GM12878 (cell line): ENCODE data around the gene TMEM41B. TPM values are rescaled to one million over a fixed set of nuclear protein-coding genes. Genes with fewer than 3 reads are reported as not detected.

Experiments used
- ATAC-seq: fragments of 200-7000 bp; cut with Tn5 transposase; 3 replicates; pipeline ENCODE4 v1.9.1; 2020; ENCODE audit warnings: mild to moderate bottlenecking, moderate library complexity
- BruUV-seq: library from RNA; stranded (reverse); fragments of 400-500 nt; replicated peaks from 2 replicates; lab custom pipeline; 2021; lab: Mats Ljungman, UMichigan
- CTCF ChIA-PET: fragments of 300-600 bp; sonication (Branson Sonifier 250); formaldehyde crosslinking; extraction: SDS; loops from one replicate; lab custom pipeline; 2021; ENCODE audit warnings: inconsistent platforms; lab: Yijun Ruan, JAX
- POLR2A ChIA-PET: fragments of 350-600 bp; formaldehyde crosslinking; extraction: SDS; loops from one replicate; lab custom pipeline; 2021; ENCODE audit warnings: inconsistent platforms; lab: Charles Lee
- RAD21 ChIA-PET: fragments of 300-600 bp; sonication (Branson Sonifier 250); formaldehyde crosslinking; loops from one replicate; lab custom pipeline; 2023; ENCODE audit warnings: antibody characterized with exemption; ENCODE audit not compliant: unreplicated experiment; lab: Charles Lee
- SMC1A ChIA-PET: fragments of 300-600 bp; sonication (Branson Sonifier 250); formaldehyde crosslinking; loops from one replicate; lab custom pipeline; 2023; ENCODE audit not compliant: unreplicated experiment, uncharacterized antibody; lab: Charles Lee
- DNase-seq: peaks from one replicate; pipeline ENCODE4 v3.0.0-alpha.2; 2011; ENCODE audit warnings: low read depth, low spot score
- FAIRE-seq: peaks from 3 replicates; lab custom pipeline; 2011; peaks lifted over from hg19 to GRCh38; lab: Jason Lieb, UNC
- H2AFZ ChIP-seq: 2 replicates; pipeline ENCODE4 v1.6.0; 2011; ENCODE audit warnings: low read depth, low read length, control low read depth; ENCODE audit not compliant: control insufficient read depth
- H3K27ac ChIP-seq: 2 replicates; pipeline ENCODE4 v1.5.1; 2011; ENCODE audit warnings: control low read depth; ENCODE audit not compliant: control insufficient read depth, insufficient read depth
- H3K27me3 ChIP-seq, 2 experiments: replicated peaks in 1 of 2; 2 replicates each; pipeline versions ENCODE4 v1.6.0 to v1.6.1; 2011; ENCODE audit warnings: low read length in 1 of 2; ENCODE audit not compliant: control insufficient read depth in 2 of 2, insufficient read depth in 2 of 2
- H3K36me3 ChIP-seq, 2 experiments: 2 replicates each; pipeline ENCODE4 v1.5.1; 2011; ENCODE audit warnings: low read length in 1 of 2; ENCODE audit not compliant: control insufficient read depth in 2 of 2, insufficient read depth in 2 of 2
- H3K4me1 ChIP-seq: 2 replicates; pipeline ENCODE4 v1.6.1; 2011; ENCODE audit warnings: mild to moderate bottlenecking, low read length, moderate library complexity, mixed read lengths; ENCODE audit not compliant: control insufficient read depth, insufficient read depth
- H3K4me2 ChIP-seq: 2 replicates; pipeline ENCODE4 v1.6.0; 2011; ENCODE audit warnings: control low read depth; ENCODE audit not compliant: control insufficient read depth, insufficient read depth
- H3K4me3 ChIP-seq: fragments of 200-600 bp; sonication (generic); 2 replicates; pipeline ENCODE4 v1.5.1; 2016
- H3K79me2 ChIP-seq: 2 replicates; pipeline ENCODE4 v1.6.0; 2011; ENCODE audit warnings: low read length; ENCODE audit not compliant: control insufficient read depth, insufficient read depth
- H3K9ac ChIP-seq: 2 replicates; pipeline ENCODE4 v1.8.0; 2011; ENCODE audit warnings: low read length, control low read depth, mixed read lengths; ENCODE audit not compliant: control insufficient read depth, insufficient read depth
- H3K9me3 ChIP-seq: replicated peaks from 3 replicates; pipeline ENCODE4 v1.5.1; 2011; ENCODE audit warnings: mild to moderate bottlenecking, low read length; ENCODE audit not compliant: control insufficient read depth, insufficient read depth
- H4K20me1 ChIP-seq: 2 replicates; pipeline ENCODE4 v1.6.0; 2011; ENCODE audit not compliant: control insufficient read depth, insufficient read depth
- BCLAF1 ChIP-seq: fragments of 450-650 bp; IDR thresholded peaks from 2 replicates; pipeline ENCODE4 v1.6.1; 2017; ENCODE audit warnings: antibody characterized with exemption, mild to moderate bottlenecking, moderate library complexity
- CBFB ChIP-seq: IDR thresholded peaks from 2 replicates; pipeline ENCODE4 v1.6.1; 2016; ENCODE audit warnings: antibody characterized with exemption, low read depth
- CTCF ChIP-seq, 3 experiments: IDR thresholded peaks in 2 of 3; conservative IDR thresholded peaks in 1 of 3; 2 replicates each; pipeline ENCODE4 v1.5.1; 2011; ENCODE audit warnings: low read depth in 3 of 3, low read length in 3 of 3, mild to moderate bottlenecking in 3 of 3, control low read depth in 2 of 3, moderate library complexity in 2 of 3, inconsistent platforms in 1 of 3, mixed read lengths in 1 of 3; ENCODE audit not compliant: control insufficient read depth in 2 of 3, insufficient read depth in 1 of 3; ENCODE audit errors: extremely low read depth in 1 of 3
- MEF2A ChIP-seq: IDR thresholded peaks from 2 replicates; pipeline ENCODE4 v1.6.1; 2011; ENCODE audit warnings: low read depth, mild to moderate bottlenecking, low read length, moderate library complexity; ENCODE audit not compliant: insufficient read depth
- PKNOX1 ChIP-seq: fragments of 450-650 bp; IDR thresholded peaks from 2 replicates; pipeline ENCODE4 v1.6.1; 2016; ENCODE audit warnings: mild to moderate bottlenecking
- SKIL ChIP-seq: fragments of 450-650 bp; IDR thresholded peaks from 2 replicates; pipeline ENCODE4 v1.6.1; 2017; ENCODE audit warnings: mild to moderate bottlenecking, low read depth, inconsistent platforms; ENCODE audit not compliant: poor library complexity, severe bottlenecking
- TCF12 ChIP-seq: IDR thresholded peaks from 2 replicates; pipeline ENCODE4 v1.6.1; 2011; ENCODE audit warnings: low read depth, mild to moderate bottlenecking, low read length
- WRNIP1 ChIP-seq: IDR thresholded peaks from 2 replicates; pipeline ENCODE4 v1.6.1; 2011; ENCODE audit warnings: low read depth, low read length, improper control_type of control experiment, borderline replicate concordance
- WGBS: methylation state at CpG from one replicate; pipeline ENCODE4 v1.1.6; 2016; ENCODE audit warnings: low lambda C conversion rate; ENCODE audit not compliant: insufficient replicate concordance, insufficient coverage; ENCODE audit errors: missing lambda C conversion rate; 5-methylcytosine and 5-hydroxymethylcytosine counted together
- in situ Hi-C: fragments of 300-500 bp; cut with MboI; formaldehyde crosslinking; loops from 9 replicates; pipeline ENCODE4 v1.14.3; 2018; ENCODE audit warnings: mixed read lengths
- intact Hi-C: fragments of 100-400 bp; cut with micrococcal nuclease; formaldehyde crosslinking; loops from one replicate; pipeline ENCODE4 v1.14.2; 2022; ENCODE audit not compliant: unreplicated experiment
- polyA plus RNA-seq, 11 experiments: library from polyadenylated mRNA; depleted of rRNA in 4 of 11; unstranded in 6 of 11; stranded (reverse) in 5 of 11; fragments of >200 nt; fragmentation: Nextera tagmentation in 4 of 11; fragmentation: Illumina TruSeq in 1 of 11; extraction: Ambion mirVana in 4 of 11; extraction: Trizol in 1 of 11; gene quantifications; 1 replicate in 1 of 11; 2 replicates in 10 of 11; pipeline versions ENCODE4 v1.2.1 to v1.2.3, GENCODE V29; 2011 to 2016; ENCODE audit warnings: inconsistent platforms in 2 of 11, missing spikeins in 2 of 11, low read depth in 1 of 11
- total RNA-seq, 4 experiments: library from RNA; depleted of rRNA in 3 of 4; stranded (reverse); fragments of >200 nt in 3 of 4; fragmentation: Illumina TruSeq in 1 of 4; extraction: Trizol in 1 of 4; gene quantifications; 2 replicates each; pipeline versions ENCODE4 v1.2.1 to v1.2.3, GENCODE V29; 2013 to 2021

The TMEM41B gene
- total and polyA plus RNA-seq, 10 of the 15 experiments (the other 5 are each of a cell fraction or from before 2014, with no cell fraction given), result 8.0 to 31.0 (median 20.5) TPM

- TF ChIP-seq PKNOX1 (no peak), WRNIP1 (no peak), MEF2A (no peak), BCLAF1 (no peak), TCF12 (no peak), CBFB (no peak)
These were observed 37.2 kb downstream of the TMEM41B start (continued) for GRCh38 chr11:9277176-9277575.

- ATAC-seq (peak; percentile 47), FAIRE-seq (no peak), DNase-seq (no peak)
- Histone ChIP-seq H3K9me3 (no peaks in the 10 kb centered on the region), H3K79me2 (no peaks in the 10 kb centered on the region), H3K27me3 (no peaks in the 10 kb centered on the region), H3K4me2 (no peak overlapping the region), H3K4me1 (peaks cover 11% of the 10 kb centered on the region), H3K27ac (no peak overlapping the region), H3K9ac (no peak overlapping the region), H3K36me3 (no peaks in the 10 kb centered on the region; a peak in 1 of 4 replicates), H3K4me3 (no peak overlapping the region), H4K20me1 (no peaks in the 10 kb centered on the region), H2AFZ (no peak overlapping the region)
- CTCF ChIA-PET, result interaction anchor here (0.7 to 2.3 kb wide), 3 partner anchors 66 to 231 kb away, joined by 3 to 14 read pairs (median 4); no protein-coding TSS in a partner anchor
- intact Hi-C loops, result no loop called here
- WGBS, result 96% methylated on average over 3 of the region's 3 CpGs
- RAD21 ChIA-PET, result interaction anchor here (2.4 kb wide), 1 partner anchor 230 kb away, joined by 13 read pairs; no protein-coding TSS in a partner anchor
- TF ChIP-seq CTCF (IDR thresholded peaks at IDR 0.05 in 2 of 3, conservative IDR thresholded peaks at IDR 0.05 in 1 of 3; ENCODE audit: control insufficient read depth in 2 of 3, extremely low read depth in 1 of 3, insufficient read depth in 1 of 3, low read depth in 3 of 3, low read length in 3 of 3), result peak in 1 of 3 experiments; percentile 22; a peak in 1 of 6 replicates
- no peak for TF ChIP-seq SKIL
- BruUV-seq, result no TSS peak
- SMC1A ChIA-PET, result no interaction called here
- POLR2A ChIA-PET, result interaction anchor here (1.2 kb wide), 1 partner anchor 11 kb away, joined by 3 read pairs; no protein-coding TSS in a partner anchor
- in situ Hi-C loops, result no loop called here
These were observed 37.8 kb downstream of the TMEM41B start for GRCh38 chr11:9276571-9276970.
